Activated T-helper 1 cell treated with anti-CD3 and anti-CD28 coated beads, Interleukin-12 subunit alpha, Interleukin-12 subunit beta, Interleukin-2, Interleukin-4 antibody, amounts not matched to agents 30 ng/mL and 10 ng/mL and 1 ng/mL, durations not matched to agents 14 hours and 24 hours and 36 hours (primary cell): Measurements from ENCODE around the gene SMARCAD1. TPM values are rescaled to one million over a fixed set of nuclear protein-coding genes. Genes with fewer than 3 reads are reported as not detected.
A peak's percentile ranks its signal among the peaks of the same experiment; 100 is the strongest.

Experiments used
- DNase-seq: peaks from one replicate; pipeline ENCODE4 v3.0.0; 2021; ENCODE audit warnings: low spot score
- H3K27ac Mint-ChIP-seq: one replicate; pipeline ENCODE4 v1.8.0; 2021; ENCODE audit warnings: mild to moderate bottlenecking, mixed read lengths
- H3K27me3 Mint-ChIP-seq: one replicate; pipeline ENCODE4 v1.8.0; 2022; ENCODE audit warnings: mild to moderate bottlenecking, moderate library complexity, mixed read lengths; ENCODE audit not compliant: insufficient read depth
- H3K36me3 Mint-ChIP-seq: one replicate; pipeline ENCODE4 v1.8.0; 2021; ENCODE audit warnings: low read depth, mixed read lengths
- H3K4me1 Mint-ChIP-seq: one replicate; pipeline ENCODE4 v1.8.0; 2021; ENCODE audit warnings: low read depth, mixed read lengths
- H3K4me3 Mint-ChIP-seq: one replicate; pipeline ENCODE4 v1.8.0; 2021; ENCODE audit warnings: mild to moderate bottlenecking, moderate library complexity, mixed read lengths
- H3K9me3 Mint-ChIP-seq: one replicate; pipeline ENCODE4 v1.8.0; 2021; ENCODE audit warnings: mixed read lengths
- intact Hi-C: fragments of 100-400 bp; cut with micrococcal nuclease; formaldehyde crosslinking; loops from one replicate; pipeline ENCODE4 v1.15.1; 2024
- total RNA-seq: library from RNA; stranded (reverse); gene quantifications from 2 replicates; pipeline ENCODE4 v1.2.3, GENCODE V29; 2022

The SMARCAD1 gene
- total RNA-seq, 1 donor from 2014 or later = 44.0 TPM

- Mint-ChIP-seq H3K27ac (no peak overlapping the region), H3K36me3 (peaks cover 24% of the 10 kb centered on the region), H3K4me1 (no peaks in the 10 kb centered on the region), H3K4me3 (no peak overlapping the region), H3K27me3 (no peaks in the 10 kb centered on the region), H3K9me3 (no peaks in the 10 kb centered on the region)
- DNase-seq = no peak
- intact Hi-C loops = no loop called here
These were observed 30.5 kb downstream of the SMARCAD1 start for GRCh38 chr4:94238160-94238559.

- Mint-ChIP-seq H3K9me3 (no peaks in the 10 kb centered on the region), H3K27me3 (no peaks in the 10 kb centered on the region), H3K27ac (peak overlapping the region; percentile 56), H3K4me1 (no peaks in the 10 kb centered on the region), H3K4me3 (no peak overlapping the region), H3K36me3 (peaks cover 24% of the 10 kb centered on the region)
- DNase-seq = no peak
- intact Hi-C loops = no loop called here
These were observed 32.7 kb downstream of the SMARCAD1 start for GRCh38 chr4:94240384-94240783.

GRCh38 chr4:94244087-94244828, 36.6 kb downstream of the SMARCAD1 start:
- Mint-ChIP-seq H3K36me3 (peaks cover 24% of the 10 kb centered on the region), H3K9me3 (no peaks in the 10 kb centered on the region), H3K27ac (no peak overlapping the region), H3K4me3 (no peak overlapping the region), H3K4me1 (peaks cover 6% of the 10 kb centered on the region), H3K27me3 (no peaks in the 10 kb centered on the region)
- no peak for DNase-seq
- intact Hi-C loops = no loop called here

- intact Hi-C loops = no loop called here
- Mint-ChIP-seq H3K27me3 (no peaks in the 10 kb centered on the region), H3K4me1 (peaks cover 6% of the 10 kb centered on the region), H3K9me3 (no peaks in the 10 kb centered on the region), H3K36me3 (peaks cover 27% of the 10 kb centered on the region), H3K4me3 (no peak overlapping the region), H3K27ac (no peak overlapping the region)
- no peak for DNase-seq
These were observed 37.1 kb downstream of the SMARCAD1 start for GRCh38 chr4:94244829-94245185.

GRCh38 chr4:94251094-94251493, 43.4 kb downstream of the SMARCAD1 start:
- Mint-ChIP-seq H3K36me3 (peaks cover 32% of the 10 kb centered on the region), H3K9me3 (no peaks in the 10 kb centered on the region), H3K27me3 (no peaks in the 10 kb centered on the region), H3K27ac (peak overlapping the region; percentile 8), H3K4me1 (peaks cover 12% of the 10 kb centered on the region), H3K4me3 (no peak overlapping the region)
- intact Hi-C loops = loop anchor here (10.0 kb wide), 1 partner anchor 336 kb away; no protein-coding TSS in a partner anchor
- DNase-seq = no peak

- DNase-seq = no peak
- H3K36me3 Mint-ChIP-seq = peaks cover 36% of the 10 kb centered on the region
- no peak overlapping the region for H3K4me3 Mint-ChIP-seq
- H3K9me3 Mint-ChIP-seq = no peaks in the 10 kb centered on the region
- peaks cover 6% of the 10 kb centered on the region for H3K4me1 Mint-ChIP-seq
- H3K27me3 Mint-ChIP-seq = no peaks in the 10 kb centered on the region
- H3K27ac Mint-ChIP-seq = no peak overlapping the region
- intact Hi-C loops = loop anchor here (10.0 kb wide), 1 partner anchor 338 kb away; no protein-coding TSS in a partner anchor
These were observed 45.4 kb downstream of the SMARCAD1 start for GRCh38 chr4:94253036-94253435.

GRCh38 chr4:94256144-94256783, 48.6 kb downstream of the SMARCAD1 start:
- H3K4me1 Mint-ChIP-seq = peaks cover under 1% of the 10 kb centered on the region
- H3K36me3 Mint-ChIP-seq = peaks cover 26% of the 10 kb centered on the region
- no peak overlapping the region for H3K27ac Mint-ChIP-seq
- no peak for DNase-seq
- H3K27me3 Mint-ChIP-seq = no peaks in the 10 kb centered on the region
- intact Hi-C loops = loop anchor here (10.0 kb wide), 1 partner anchor 341 kb away; no protein-coding TSS in a partner anchor
- no peaks in the 10 kb centered on the region for H3K9me3 Mint-ChIP-seq
- H3K4me3 Mint-ChIP-seq = no peak overlapping the region

- Mint-ChIP-seq H3K27me3 (no peaks in the 10 kb centered on the region), H3K4me3 (no peak overlapping the region), H3K36me3 (peaks cover 27% of the 10 kb centered on the region), H3K4me1 (no peaks in the 10 kb centered on the region), H3K27ac (no peak overlapping the region), H3K9me3 (no peaks in the 10 kb centered on the region)
- no peak for DNase-seq
- intact Hi-C loops = loop anchor here (1.0 to 10.0 kb wide), 2 partner anchors 342 to 466 kb away; no protein-coding TSS in a partner anchor
These were observed 49.2 kb downstream of the SMARCAD1 start for GRCh38 chr4:94256828-94257227.

- Mint-ChIP-seq H3K4me3 (no peak overlapping the region), H3K9me3 (no peaks in the 10 kb centered on the region), H3K4me1 (no peaks in the 10 kb centered on the region), H3K27me3 (no peaks in the 10 kb centered on the region), H3K36me3 (peaks cover 28% of the 10 kb centered on the region), H3K27ac (no peak overlapping the region)
- intact Hi-C loops = no loop called here
- no peak for DNase-seq
These were observed 54.7 kb downstream of the SMARCAD1 start for GRCh38 chr4:94262163-94263016.

GRCh38 chr4:94267037-94267436, 59.4 kb downstream of the SMARCAD1 start:
- no peaks in the 10 kb centered on the region for H3K4me1 Mint-ChIP-seq
- H3K9me3 Mint-ChIP-seq = no peaks in the 10 kb centered on the region
- H3K36me3 Mint-ChIP-seq = peaks cover 22% of the 10 kb centered on the region
- H3K4me3 Mint-ChIP-seq = no peak overlapping the region
- H3K27ac Mint-ChIP-seq = no peak overlapping the region
- no peaks in the 10 kb centered on the region for H3K27me3 Mint-ChIP-seq
- no peak for DNase-seq
- intact Hi-C loops = no loop called here

- Mint-ChIP-seq H3K27me3 (no peaks in the 10 kb centered on the region), H3K36me3 (peaks cover 14% of the 10 kb centered on the region), H3K27ac (no peak overlapping the region), H3K4me1 (no peaks in the 10 kb centered on the region), H3K4me3 (no peak overlapping the region), H3K9me3 (no peaks in the 10 kb centered on the region)
- no peak for DNase-seq
- intact Hi-C loops = no loop called here
These were observed 63.6 kb downstream of the SMARCAD1 start for GRCh38 chr4:94271248-94271647.

- no peak for DNase-seq
- Mint-ChIP-seq H3K36me3 (peaks cover 31% of the 10 kb centered on the region), H3K4me1 (no peaks in the 10 kb centered on the region), H3K4me3 (no peak overlapping the region), H3K9me3 (no peaks in the 10 kb centered on the region), H3K27ac (no peak overlapping the region), H3K27me3 (no peaks in the 10 kb centered on the region)
- intact Hi-C loops = no loop called here
These were observed 67.2 kb downstream of the SMARCAD1 start for GRCh38 chr4:94274912-94275311.

- no peaks in the 10 kb centered on the region for H3K9me3 Mint-ChIP-seq
- DNase-seq = no peak
- no peak overlapping the region for H3K27ac Mint-ChIP-seq
- H3K36me3 Mint-ChIP-seq = peaks cover 26% of the 10 kb centered on the region
- H3K27me3 Mint-ChIP-seq = no peaks in the 10 kb centered on the region
- H3K4me1 Mint-ChIP-seq = no peaks in the 10 kb centered on the region
- intact Hi-C loops = no loop called here
- H3K4me3 Mint-ChIP-seq = no peak overlapping the region
These were observed 68.5 kb downstream of the SMARCAD1 start for GRCh38 chr4:94276204-94276603.
